ENCODE results near the gene LINGO1.

DNA sequence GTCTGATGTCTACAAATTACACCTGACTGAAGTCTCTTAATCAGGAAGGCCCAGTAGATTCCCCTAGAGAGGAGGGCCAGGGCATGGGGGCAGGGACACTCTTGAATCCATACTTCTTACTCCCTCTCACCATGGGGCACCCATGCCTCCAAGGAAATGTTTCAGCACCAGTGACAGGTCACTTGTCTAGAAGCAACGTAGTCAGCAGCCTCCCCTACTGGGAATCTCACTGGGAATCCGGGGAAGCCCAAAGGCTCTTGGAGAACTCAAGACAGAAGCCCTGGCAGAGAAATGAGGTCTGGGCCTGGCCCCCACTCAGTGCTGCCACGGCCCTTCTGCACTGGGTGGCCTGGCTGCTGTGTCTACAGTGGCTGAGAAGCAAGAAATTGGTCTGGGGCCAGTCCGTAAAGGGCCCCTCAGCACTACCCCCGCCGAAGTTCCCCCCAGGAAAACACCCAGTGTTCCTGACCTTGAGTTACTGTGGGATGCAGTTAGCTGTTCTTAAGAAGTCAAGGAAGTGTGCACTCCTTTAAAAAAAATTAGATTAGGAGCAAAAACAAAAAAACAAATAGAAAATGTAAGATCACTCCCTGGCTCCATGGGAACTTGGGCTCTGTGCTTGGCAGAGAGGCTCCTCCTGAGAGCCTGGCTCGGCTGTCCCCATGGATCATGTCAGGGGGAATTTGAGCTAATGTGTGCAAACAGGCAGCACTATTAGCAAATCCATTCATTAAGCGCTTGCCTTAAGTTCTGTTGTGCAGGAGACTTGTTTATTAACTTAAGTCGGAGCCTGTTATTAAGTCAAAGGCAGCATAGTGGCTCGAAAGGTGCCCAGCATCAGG lies 5.4 kb upstream of the LINGO1 start:
- TF ChIP-seq PHF8 (IDR thresholded peaks at IDR 0.05; ENCODE audit: borderline replicate concordance, low read length): no peak
- no peak for TF ChIP-seq ELF4 (CRISPR knock-in tag; IDR thresholded peaks at IDR 0.05)
- no peak for TF ChIP-seq EZH2 (IDR thresholded peaks at IDR 0.05; ENCODE audit: borderline replicate concordance, low read depth, low read length)
- TF ChIP-seq SRF (CRISPR knock-in tag; IDR thresholded peaks at IDR 0.05): no peak
- TF ChIP-seq, protein P1, sequence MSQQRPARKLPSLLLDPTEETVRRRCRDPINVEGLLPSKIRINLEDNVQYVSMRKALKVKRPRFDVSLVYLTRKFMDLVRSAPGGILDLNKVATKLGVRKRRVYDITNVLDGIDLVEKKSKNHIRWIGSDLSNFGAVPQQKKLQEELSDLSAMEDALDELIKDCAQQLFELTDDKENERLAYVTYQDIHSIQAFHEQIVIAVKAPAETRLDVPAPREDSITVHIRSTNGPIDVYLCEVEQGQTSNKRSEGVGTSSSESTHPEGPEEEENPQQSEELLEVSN (IDR thresholded peaks at IDR 0.05; ENCODE audit: borderline replicate concordance in 1 of 2, extremely low read depth in 1 of 2, insufficient read depth in 1 of 2, insufficient read length in 1 of 2, low read depth in 1 of 2, low read length in 1 of 2, poor library complexity in 1 of 2, severe bottlenecking in 1 of 2): no peak
- TF ChIP-seq CTCF (IDR thresholded peaks at IDR 0.05 in 2 of 3, conservative IDR thresholded peaks at IDR 0.05 in 1 of 3; ENCODE audit: insufficient read depth in 2 of 3, low read depth in 1 of 3, low read length in 3 of 3): no peak
